ENCODE data around the gene CGNL1.

Gene CGNL1

DNA sequence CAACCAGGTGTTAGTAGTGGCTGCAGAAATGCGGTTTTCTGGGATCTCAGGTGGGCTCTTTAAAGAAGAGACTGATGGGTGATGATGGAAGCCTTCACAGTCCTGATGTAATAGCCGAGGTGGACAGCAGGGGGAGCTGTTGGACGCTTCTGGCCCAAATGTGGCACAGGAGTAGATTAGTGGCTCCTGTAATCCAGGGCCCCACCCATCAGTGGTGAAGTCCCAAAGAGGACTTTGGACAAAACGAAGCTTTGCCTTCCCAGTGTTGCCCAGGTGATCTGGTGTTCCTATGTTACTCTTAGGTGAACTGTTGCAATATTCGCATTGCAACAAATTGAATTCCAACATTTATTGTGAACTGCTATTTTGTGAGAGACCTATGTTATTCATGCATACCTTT, 183.6 kb downstream of the CGNL1 start:
- in situ Hi-C loops (cut with MboI; ENCODE audit: low sequenced_read_pairs) = loop anchor here (25.0 kb wide), 1 partner anchor 627 kb away; no protein-coding TSS in a partner anchor

GRCh38 chr15:57561041-57561711, 184.9 kb downstream of the CGNL1 start:
- in situ Hi-C loops (cut with MboI; ENCODE audit: low sequenced_read_pairs) = loop anchor here (25.0 kb wide), 1 partner anchor 626 kb away; no protein-coding TSS in a partner anchor

DNA sequence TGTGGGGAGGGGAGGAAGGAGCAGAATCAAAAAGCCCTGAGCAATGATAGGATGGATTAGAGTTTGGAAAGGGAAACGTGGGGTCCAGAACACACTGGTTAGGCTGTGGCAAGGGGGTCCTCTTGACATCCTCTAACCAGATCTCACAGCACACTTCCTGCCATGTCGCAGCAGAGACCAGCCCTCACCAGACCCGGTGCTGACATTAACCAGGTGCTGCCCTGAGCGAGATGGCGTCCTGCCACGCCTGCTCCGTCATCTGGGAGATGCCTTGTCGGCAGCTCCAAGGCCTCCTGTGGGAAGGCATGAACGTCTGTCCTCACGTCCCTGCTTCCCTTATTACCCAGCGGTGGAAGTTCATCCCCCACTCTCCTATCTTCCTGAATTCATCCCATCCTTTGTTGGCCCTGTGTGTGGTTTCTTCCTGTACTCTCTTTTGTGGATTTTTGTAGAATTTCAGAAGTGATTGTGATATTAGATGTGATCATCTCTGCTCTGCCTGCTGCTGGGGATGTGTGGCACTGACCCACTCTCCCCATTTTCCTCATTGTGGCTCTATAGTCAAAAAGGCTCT, 186.0 kb downstream of the CGNL1 start:
- in situ Hi-C loops (cut with MboI; ENCODE audit: low sequenced_read_pairs) = loop anchor here (25.0 kb wide), 1 partner anchor 625 kb away; no protein-coding TSS in a partner anchor

DNA sequence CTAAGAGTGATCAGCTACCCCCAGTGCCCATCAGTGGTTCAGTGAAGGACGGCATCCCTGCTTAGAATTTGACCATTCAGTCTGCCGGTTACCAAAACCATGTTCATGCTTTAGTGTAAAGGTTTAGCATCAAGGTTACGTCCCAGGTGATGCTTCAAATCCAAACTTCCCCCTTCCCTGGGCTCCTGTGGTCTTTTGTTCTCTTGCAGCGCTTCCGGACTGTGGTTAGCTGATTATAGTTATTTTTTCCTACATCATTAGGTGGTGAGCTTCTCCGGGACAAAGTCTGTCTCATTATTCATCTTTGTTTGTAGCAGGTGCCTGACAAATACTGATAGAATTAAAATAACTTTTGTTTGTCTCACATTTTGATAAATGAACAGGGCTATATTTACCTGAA, 187.1 kb downstream of the CGNL1 start:
- in situ Hi-C loops (cut with MboI; ENCODE audit: low sequenced_read_pairs) = loop anchor here (25.0 kb wide), 1 partner anchor 624 kb away; no protein-coding TSS in a partner anchor

DNA sequence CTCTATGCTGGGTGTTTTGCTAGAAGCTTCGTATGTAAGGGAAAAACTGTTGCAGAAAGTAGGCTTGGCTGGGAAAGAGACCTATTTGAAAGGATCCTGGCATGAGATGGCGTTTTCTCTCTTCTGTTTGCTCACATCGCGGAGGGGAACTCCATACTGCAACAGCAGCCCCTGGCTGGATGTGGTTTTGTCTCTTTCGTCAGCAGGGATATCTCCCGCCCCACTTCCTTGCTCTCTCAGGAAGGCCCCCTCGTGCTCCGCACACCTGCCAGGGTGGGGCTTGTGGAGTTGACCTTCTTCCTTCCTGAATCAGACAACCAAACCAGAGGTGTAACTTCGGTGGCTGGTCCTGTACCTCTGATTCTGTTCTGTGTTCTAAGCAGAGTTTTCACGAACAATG, 189.0 kb downstream of the CGNL1 start:
- in situ Hi-C loops (cut with MboI; ENCODE audit: low sequenced_read_pairs) = loop anchor here (25.0 kb wide), 1 partner anchor 622 kb away; no protein-coding TSS in a partner anchor

DNA sequence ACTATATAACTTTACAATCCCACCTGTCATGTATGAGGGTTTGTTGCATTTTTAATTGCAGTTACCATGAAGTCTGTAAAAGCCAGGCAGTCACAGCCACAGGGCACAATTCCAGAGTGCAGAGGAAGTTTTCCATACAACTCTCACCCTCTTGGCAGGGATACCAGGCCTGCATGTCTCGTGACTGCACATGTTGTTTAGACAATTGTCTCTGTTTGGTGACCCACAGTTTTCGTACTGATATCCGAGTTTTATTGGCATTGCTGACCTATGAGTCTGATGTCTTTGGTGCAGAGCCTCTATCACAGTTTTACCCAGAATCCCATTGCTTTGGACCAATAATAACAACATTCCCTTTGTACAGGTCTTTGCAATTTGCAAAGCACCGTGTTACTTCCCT, 190.5 kb downstream of the CGNL1 start:
- in situ Hi-C loops (cut with MboI; ENCODE audit: low sequenced_read_pairs) = loop anchor here (25.0 kb wide), 1 partner anchor 620 kb away; no protein-coding TSS in a partner anchor

- in situ Hi-C loops (cut with MboI; ENCODE audit: low sequenced_read_pairs) = loop anchor here (25.0 kb wide), 1 partner anchor 619 kb away; no protein-coding TSS in a partner anchor
Observed at GRCh38 chr15:57567891-57568290, 191.6 kb downstream of the CGNL1 start.

DNA sequence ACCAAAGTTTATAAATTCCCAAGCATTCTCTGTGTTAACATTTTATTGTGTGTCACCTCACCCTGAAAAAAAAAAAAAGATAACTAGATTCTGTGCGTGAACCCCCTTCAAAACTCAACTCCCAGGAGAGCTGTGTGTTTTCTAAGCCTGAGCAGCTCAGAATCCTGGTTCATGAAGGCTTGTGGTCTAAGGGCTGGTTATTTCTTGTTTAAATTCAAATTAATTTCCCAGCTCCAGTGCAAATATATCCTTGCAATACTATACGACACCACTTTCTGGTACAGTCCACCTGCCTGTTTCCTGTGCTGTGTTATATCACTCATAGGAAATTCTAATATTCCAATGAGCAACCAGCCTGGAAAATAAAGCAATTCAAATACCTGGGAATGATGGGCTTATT, 192.0 kb downstream of the CGNL1 start:
- in situ Hi-C loops (cut with MboI; ENCODE audit: low sequenced_read_pairs) = loop anchor here (25.0 kb wide), 1 partner anchor 619 kb away; no protein-coding TSS in a partner anchor

GRCh38 chr15:57570340-57570739, 194.0 kb downstream of the CGNL1 start:
- in situ Hi-C loops (cut with MboI; ENCODE audit: low sequenced_read_pairs) = loop anchor here (25.0 kb wide), 1 partner anchor 617 kb away; no protein-coding TSS in a partner anchor

- in situ Hi-C loops (cut with MboI; ENCODE audit: low sequenced_read_pairs) = loop anchor here (25.0 kb wide), 1 partner anchor 616 kb away; no protein-coding TSS in a partner anchor
Observed at GRCh38 chr15:57570994-57571393, 194.7 kb downstream of the CGNL1 start.

GRCh38 chr15:57571725-57572124, 195.4 kb downstream of the CGNL1 start:
- in situ Hi-C loops (cut with MboI; ENCODE audit: low sequenced_read_pairs) = loop anchor here (25.0 kb wide), 1 partner anchor 616 kb away; no protein-coding TSS in a partner anchor

DNA sequence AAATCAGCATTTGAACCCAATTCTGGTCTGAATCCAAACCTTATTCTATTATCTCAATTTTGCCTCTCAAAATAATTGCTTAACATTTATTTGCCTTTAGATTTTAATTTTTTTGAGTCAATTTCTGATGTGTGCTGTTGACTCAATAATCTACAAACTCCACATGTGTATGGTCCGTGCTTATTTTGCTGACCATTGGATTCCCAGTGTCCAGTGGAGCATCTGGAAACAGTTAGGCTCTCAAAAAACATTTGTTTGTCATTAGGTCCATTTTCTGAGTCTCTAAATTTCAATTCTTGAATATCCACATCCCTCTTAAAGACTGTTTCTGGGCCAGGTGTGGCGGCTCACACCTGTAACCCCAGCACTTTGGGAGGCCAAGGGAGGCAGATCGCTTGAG, 196.2 kb downstream of the CGNL1 start:
- in situ Hi-C loops (cut with MboI; ENCODE audit: low sequenced_read_pairs) = loop anchor here (25.0 kb wide), 1 partner anchor 615 kb away; no protein-coding TSS in a partner anchor

DNA sequence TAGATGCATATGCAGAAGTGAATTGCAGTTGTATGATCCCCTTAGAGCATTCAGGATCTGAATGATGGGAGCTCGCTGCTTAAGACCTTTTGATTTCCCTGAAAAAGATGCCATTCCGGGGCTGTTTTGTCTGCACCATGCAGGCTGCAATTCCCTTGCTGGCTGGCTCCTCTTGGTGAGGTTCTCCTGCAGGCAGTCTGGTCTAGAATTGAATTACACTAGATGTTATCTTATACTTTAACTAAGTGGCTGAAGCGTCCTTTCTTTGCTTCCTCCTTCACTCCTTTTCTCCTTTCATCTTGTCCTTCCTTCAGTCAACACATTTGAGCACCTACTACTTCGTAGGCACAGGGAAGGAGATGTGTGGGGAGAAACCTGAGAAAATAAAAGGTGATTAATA, 196.8 kb downstream of the CGNL1 start:
- in situ Hi-C loops (cut with MboI; ENCODE audit: low sequenced_read_pairs) = loop anchor here (25.0 kb wide), 1 partner anchor 614 kb away; no protein-coding TSS in a partner anchor

DNA sequence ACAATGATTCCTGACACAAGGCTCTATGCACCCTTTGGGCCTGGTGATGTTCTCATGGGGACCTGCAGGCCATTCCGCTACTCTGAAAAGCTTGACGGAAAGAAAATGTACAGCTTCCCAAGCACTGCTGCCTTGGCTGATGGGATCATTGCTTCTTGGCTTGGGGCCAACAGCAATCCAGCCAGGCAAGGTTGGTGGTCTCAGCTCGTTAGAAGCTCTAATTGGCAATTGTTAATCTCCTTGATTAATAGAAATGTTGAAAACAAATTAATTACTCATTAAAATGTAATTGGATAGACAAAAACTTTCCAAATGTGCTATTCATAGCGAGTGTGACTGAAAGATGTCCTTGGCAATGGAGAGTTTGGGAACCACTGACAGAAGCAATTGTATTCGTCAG, 199.1 kb downstream of the CGNL1 start:
- in situ Hi-C loops (cut with MboI; ENCODE audit: low sequenced_read_pairs) = no loop called here

- in situ Hi-C loops (cut with MboI; ENCODE audit: low sequenced_read_pairs) = no loop called here
Observed at GRCh38 chr15:57578288-57578900, 202.1 kb downstream of the CGNL1 start.

- in situ Hi-C loops (cut with MboI; ENCODE audit: low sequenced_read_pairs) = no loop called here
Observed at GRCh38 chr15:57580428-57580827, 204.1 kb downstream of the CGNL1 start.

- in situ Hi-C loops (cut with MboI; ENCODE audit: low sequenced_read_pairs) = no loop called here
Observed at GRCh38 chr15:57580866-57581265, 204.6 kb downstream of the CGNL1 start.

DNA sequence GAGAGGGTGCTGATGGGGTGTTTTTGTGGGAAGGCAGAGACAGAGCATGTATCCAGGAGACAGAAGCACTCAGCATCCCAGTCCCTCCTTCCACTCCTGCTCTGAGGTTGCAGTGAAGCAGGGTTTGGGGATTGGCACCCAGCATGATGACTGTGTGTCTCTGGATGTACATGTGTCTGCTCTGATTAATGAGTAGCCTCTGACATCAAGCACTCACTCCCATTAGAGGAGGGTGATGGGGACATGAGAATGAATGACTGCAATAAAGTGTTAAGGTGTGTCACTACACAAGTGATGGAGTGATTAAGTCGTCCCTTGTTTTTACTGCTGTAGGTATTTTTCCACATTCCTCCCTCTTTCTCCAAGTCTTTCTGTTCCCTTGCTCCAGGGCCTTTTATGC, 205.8 kb downstream of the CGNL1 start:
- in situ Hi-C loops (cut with MboI; ENCODE audit: low sequenced_read_pairs) = no loop called here

GRCh38 chr15:57583282-57583681, 207.0 kb downstream of the CGNL1 start:
- in situ Hi-C loops (cut with MboI; ENCODE audit: low sequenced_read_pairs) = no loop called here

GRCh38 chr15:57583720-57584119, 207.4 kb downstream of the CGNL1 start:
- in situ Hi-C loops (cut with MboI; ENCODE audit: low sequenced_read_pairs) = no loop called here

DNA sequence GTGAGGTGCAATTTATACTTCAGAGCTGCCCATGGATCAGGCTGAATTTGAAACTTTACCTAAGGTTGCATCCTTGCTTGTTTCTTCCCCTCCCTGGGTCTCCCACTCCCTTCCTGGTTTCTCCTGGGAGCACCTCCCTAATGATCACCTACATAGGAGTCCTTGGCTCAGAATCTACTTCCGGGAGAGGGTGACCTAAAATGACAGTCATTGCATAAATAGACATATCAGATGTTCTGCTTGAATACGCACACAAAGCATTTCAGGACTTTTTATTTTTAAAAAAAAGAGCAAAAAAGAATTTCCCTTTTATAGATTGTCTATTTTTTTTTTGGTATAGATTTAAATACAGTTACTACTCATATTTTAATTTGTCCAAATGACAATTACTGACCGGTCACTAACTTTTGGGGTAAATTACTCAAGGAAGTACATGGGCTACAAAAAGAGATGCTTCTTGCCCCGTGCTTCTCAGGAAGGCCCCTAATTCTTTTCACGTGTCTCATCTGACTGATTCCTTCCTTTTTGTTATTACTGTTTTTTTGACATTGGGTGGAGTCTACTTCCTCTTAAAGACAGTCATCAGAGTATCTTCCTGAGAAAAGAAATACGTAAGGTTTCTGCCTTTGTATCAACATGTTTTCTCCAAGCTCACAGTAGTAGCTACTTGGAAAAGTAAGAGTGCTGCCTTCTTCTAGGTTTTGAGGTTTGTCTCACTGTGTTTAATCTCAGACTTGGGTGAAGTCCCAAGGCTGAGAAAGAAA, 210.5 kb downstream of the CGNL1 start:
- in situ Hi-C loops (cut with MboI; ENCODE audit: low sequenced_read_pairs) = no loop called here
